GM23338 (cell line): Measurements from ENCODE around the gene CPNE7. TPM values are rescaled to one million over a fixed set of nuclear protein-coding genes. Genes with fewer than 3 reads are reported as not detected.

Experiments
- ATAC-seq: fragments of 200-7000 bp; cut with Tn5 transposase; 3 replicates; pipeline ENCODE4 v1.9.1; 2020
- DNase-seq: peaks from one replicate; pipeline ENCODE4 v3.0.0-alpha.2; 2015; ENCODE audit warnings: low spot score
- H2AFZ ChIP-seq: fragments of 200-600 bp; sonication (generic); 2 replicates; pipeline ENCODE4 v1.8.0; 2016; ENCODE audit warnings: antibody characterized with exemption, mild to moderate bottlenecking, moderate library complexity
- H3F3A ChIP-seq: fragments of 200-600 bp; sonication (generic); replicated peaks from 2 replicates; pipeline ENCODE4 v1.8.0; 2017; ENCODE audit warnings: antibody characterized with exemption, mixed run types, low read depth
- H3K27ac ChIP-seq: fragments of 200-600 bp; sonication (generic); 2 replicates; pipeline ENCODE4 v1.6.1; 2016; ENCODE audit warnings: low read depth
- H3K27me3 ChIP-seq: fragments of 200-600 bp; sonication (generic); 2 replicates; pipeline ENCODE4 v1.8.0; 2016; ENCODE audit warnings: mild to moderate bottlenecking, mixed run types, moderate library complexity; ENCODE audit not compliant: insufficient read depth
- H3K36me3 ChIP-seq: fragments of 200-600 bp; sonication (generic); 2 replicates; pipeline ENCODE4 v1.8.0; 2016; ENCODE audit warnings: mild to moderate bottlenecking; ENCODE audit not compliant: insufficient read depth
- H3K4me1 ChIP-seq: fragments of 200-600 bp; sonication (generic); 2 replicates; pipeline ENCODE4 v1.8.0; 2016; ENCODE audit warnings: mild to moderate bottlenecking, moderate library complexity; ENCODE audit not compliant: insufficient read depth
- H3K4me2 ChIP-seq: fragments of 200-600 bp; sonication (generic); 2 replicates; pipeline ENCODE4 v1.7.1; 2017; ENCODE audit warnings: mixed run types
- H3K4me3 ChIP-seq: fragments of 200-600 bp; sonication (generic); 2 replicates; pipeline ENCODE4 v1.6.1; 2016; ENCODE audit warnings: mixed run types
- H3K79me2 ChIP-seq: fragments of 200-600 bp; sonication (generic); replicated peaks from 2 replicates; pipeline ENCODE4 v1.8.0; 2017; ENCODE audit warnings: mild to moderate bottlenecking; ENCODE audit not compliant: insufficient read depth
- H3K9me2 ChIP-seq: fragments of 200-600 bp; sonication (generic); 2 replicates; pipeline ENCODE4 v1.8.0; 2017; ENCODE audit not compliant: insufficient read depth
- H4K20me1 ChIP-seq: fragments of 200-600 bp; sonication (generic); replicated peaks from 2 replicates; pipeline ENCODE4 v1.8.0; 2017; ENCODE audit warnings: mild to moderate bottlenecking; ENCODE audit not compliant: insufficient read depth
- H3K27ac Mint-ChIP-seq: 2 replicates; pipeline ENCODE4 v1.8.0; 2020; ENCODE audit warnings: inconsistent platforms, mild to moderate bottlenecking, moderate library complexity, mixed read lengths
- H3K27me3 Mint-ChIP-seq: 3 replicates; pipeline ENCODE4 v1.8.0; 2022; ENCODE audit warnings: low read depth, mild to moderate bottlenecking, moderate library complexity, mixed read lengths, inconsistent platforms; ENCODE audit not compliant: insufficient read depth, poor library complexity
- H3K36me3 Mint-ChIP-seq: 3 replicates; pipeline ENCODE4 v1.8.0; 2021; ENCODE audit warnings: low read depth, mild to moderate bottlenecking, inconsistent platforms, moderate library complexity, mixed read lengths
- H3K4me1 Mint-ChIP-seq: 3 replicates; pipeline ENCODE4 v1.8.0; 2020; ENCODE audit warnings: mild to moderate bottlenecking, inconsistent platforms, mixed read lengths
- H3K4me3 Mint-ChIP-seq: 3 replicates; pipeline ENCODE4 v1.8.0; 2021; ENCODE audit warnings: moderate library complexity, mild to moderate bottlenecking, inconsistent platforms, mixed read lengths
- H3K9me3 Mint-ChIP-seq: 3 replicates; pipeline ENCODE4 v1.8.0; 2020; ENCODE audit warnings: moderate library complexity, mild to moderate bottlenecking, inconsistent platforms, mixed read lengths
- ETS1 ChIP-seq: IDR thresholded peaks from 2 replicates; pipeline ENCODE4 v1.6.1; 2016; ENCODE audit warnings: antibody characterized with exemption
- EZH2phosphoT487 ChIP-seq: fragments of 200-600 bp; sonication (generic); IDR thresholded peaks from one replicate; pipeline ENCODE4 v1.8.1; 2018; ENCODE audit warnings: antibody characterized with exemption; ENCODE audit not compliant: unreplicated experiment
- JUNB ChIP-seq: IDR thresholded peaks from one replicate; pipeline ENCODE4 v1.6.1; 2016; ENCODE audit warnings: antibody characterized with exemption; ENCODE audit not compliant: unreplicated experiment
- NANOG ChIP-seq: IDR thresholded peaks from 2 replicates; pipeline ENCODE4 v1.6.1; 2016; ENCODE audit warnings: antibody characterized with exemption, borderline replicate concordance
- POLR2AphosphoS5 ChIP-seq: IDR thresholded peaks from 2 replicates; pipeline ENCODE4 v1.6.1; 2016; ENCODE audit warnings: antibody characterized with exemption, low read depth
- REST ChIP-seq: IDR thresholded peaks from one replicate; pipeline ENCODE4 v1.6.1; 2018; ENCODE audit warnings: antibody characterized with exemption; ENCODE audit not compliant: unreplicated experiment
- STAT1 ChIP-seq: IDR thresholded peaks from one replicate; pipeline ENCODE4 v1.6.1; 2016; ENCODE audit warnings: antibody characterized with exemption; ENCODE audit not compliant: unreplicated experiment
- ZNF114 ChIP-seq: fragments of 250-450 bp; sonication (Bioruptor Pico); IDR thresholded peaks from 2 replicates; pipeline ENCODE4 v1.5.0; 2020; ENCODE audit warnings: mild to moderate bottlenecking, moderate library complexity
- ZNF331 ChIP-seq: fragments of 250-450 bp; sonication (Bioruptor Pico); IDR thresholded peaks from 2 replicates; pipeline ENCODE4 v1.5.0; 2020; ENCODE audit warnings: low read depth, mild to moderate bottlenecking, moderate library complexity
- polyA plus RNA-seq: library from polyadenylated mRNA; unstranded; fragments of >200 nt; fragmentation: Nextera tagmentation; extraction: Ambion mirVana; gene quantifications from 2 replicates; pipeline ENCODE4 v1.2.1, GENCODE V29; 2016
- total RNA-seq: library from RNA; depleted of rRNA; stranded (reverse); fragments of >200 nt; shearing (Covaris generic); gene quantifications from 2 replicates; pipeline ENCODE4 v1.2.3, GENCODE V29; 2014

Gene CPNE7
- total and polyA plus RNA-seq, 2 experiments from 2014 or later: 11.2 to 15.7 TPM

- TF ChIP-seq JUNB (no peak), ZNF331 (CRISPR knock-in tag) (no peak)
Observed at GRCh38 chr16:89544113-89544512, 31.4 kb upstream of the CPNE7 start (continued).

GRCh38 chr16:89544713-89545043 lies 30.9 kb upstream of the CPNE7 start:
- H3K27me3 Mint-ChIP-seq: peaks cover 8% of the 10 kb centered on the region
- Histone ChIP-seq H3K4me2 (no peak overlapping the region), H2AFZ (no peak overlapping the region), H3K27me3 (no peaks in the 10 kb centered on the region), H3K9me2 (no peaks in the 10 kb centered on the region), H3K27ac (no peak overlapping the region), H3K4me3 (no peak overlapping the region), H3F3A (0 out of 2 replicates have a peak, but pooled peaks cover 7% of the 10 kb centered on the region), H3K36me3 (peaks cover 14% of the 10 kb centered on the region), H4K20me1 (peaks cover 5% of the 10 kb centered on the region; the same call in 1 of the 2 replicates), H3K79me2 (no peaks in the 10 kb centered on the region), H3K4me1 (no peaks in the 10 kb centered on the region)
- ATAC-seq (no peak), DNase-seq (no peak)
- no peak for TF ChIP-seq REST
- no peak for TF ChIP-seq NANOG
- TF ChIP-seq ZNF331 (CRISPR knock-in tag): no peak
- no peak for TF ChIP-seq STAT1
- no peak for TF ChIP-seq EZH2phosphoT487
- TF ChIP-seq ETS1: no peak
- no peak for TF ChIP-seq ZNF114 (CRISPR knock-in tag)
- TF ChIP-seq JUNB: no peak
- TF ChIP-seq POLR2AphosphoS5: no peak
- no peak overlapping the region for H3K27ac Mint-ChIP-seq
- no peaks in the 10 kb centered on the region for H3K9me3 Mint-ChIP-seq
- H3K4me1 Mint-ChIP-seq: no peaks in the 10 kb centered on the region
- no peak overlapping the region for H3K4me3 Mint-ChIP-seq
- peaks cover 49% of the 10 kb centered on the region for H3K36me3 Mint-ChIP-seq
